CD4-positive, alpha-beta T cell treated with Interleukin-2 at 100 ng/mL for 4 hours (primary cell): ENCODE measurements around the gene SND1.

Source experiments
- DNase-seq: peaks from one replicate; pipeline ENCODE4 v3.0.0-alpha.2; 2020; ENCODE audit warnings: low spot score

The SND1 gene

DNA sequence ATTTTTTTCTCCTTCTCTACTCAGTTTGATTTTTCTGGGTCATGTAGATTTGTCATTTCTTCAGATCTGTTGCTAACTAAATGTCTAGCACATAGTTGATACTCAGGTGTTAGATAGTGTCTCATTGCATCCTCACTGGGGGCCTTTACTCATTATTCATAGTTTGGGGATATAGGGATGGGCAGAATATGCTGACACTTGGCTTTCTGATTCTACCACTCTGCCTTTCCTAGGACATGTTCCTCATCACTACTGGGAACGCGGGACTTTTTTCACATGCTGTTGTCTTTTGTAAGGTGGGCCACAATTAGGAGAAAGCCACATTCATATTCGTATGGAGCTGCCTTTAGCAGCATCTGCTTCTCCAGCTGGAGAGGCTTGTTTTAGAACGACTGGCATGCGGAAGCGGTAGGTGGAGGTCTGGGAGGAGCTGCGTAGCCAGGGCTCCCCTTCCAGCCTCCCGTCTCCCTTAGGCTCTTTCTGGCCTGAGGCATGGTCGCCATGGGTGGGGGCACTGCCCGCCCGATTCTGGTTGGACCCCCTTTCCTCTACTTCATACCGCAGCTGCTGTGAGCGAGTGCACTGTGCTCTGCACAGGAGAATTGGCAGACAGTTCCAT, 78.8 kb downstream of the SND1 start:
- no peak for DNase-seq

DNA sequence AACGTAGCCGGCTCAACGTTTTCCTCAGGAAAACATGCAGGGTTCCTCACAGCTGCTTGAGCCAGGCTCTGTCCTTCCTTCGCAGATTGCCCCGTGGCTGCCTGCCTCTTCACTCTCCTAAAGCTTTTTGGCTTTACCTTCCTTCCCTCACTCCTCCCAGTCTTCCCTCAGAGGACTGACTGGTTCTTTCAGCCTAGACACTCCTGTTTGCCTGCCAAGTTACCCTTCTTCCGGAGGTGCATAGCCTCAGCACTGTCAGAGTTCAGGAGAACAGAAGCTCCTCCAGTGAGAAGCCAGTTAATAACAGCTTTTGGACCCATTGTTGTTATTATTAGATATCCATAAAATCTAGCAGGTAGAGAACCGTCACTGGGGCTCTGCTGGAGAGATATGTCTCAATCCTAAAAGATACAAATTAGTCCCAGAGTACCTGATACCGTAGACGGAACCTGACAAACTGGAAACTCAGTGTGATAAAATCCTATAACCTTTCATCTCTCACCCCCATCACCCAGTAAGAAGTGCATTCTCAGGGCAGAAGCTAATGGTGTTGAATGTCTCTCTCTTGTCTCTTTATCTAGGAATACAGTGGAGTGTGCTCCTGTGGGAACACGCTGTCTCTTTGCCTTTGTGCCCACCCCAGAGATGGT, 79.6 kb downstream of the SND1 start:
- DNase-seq = no peak

- DNase-seq = no peak
Observed at GRCh38 chr7:127732306-127732705, 80.3 kb downstream of the SND1 start.

DNA sequence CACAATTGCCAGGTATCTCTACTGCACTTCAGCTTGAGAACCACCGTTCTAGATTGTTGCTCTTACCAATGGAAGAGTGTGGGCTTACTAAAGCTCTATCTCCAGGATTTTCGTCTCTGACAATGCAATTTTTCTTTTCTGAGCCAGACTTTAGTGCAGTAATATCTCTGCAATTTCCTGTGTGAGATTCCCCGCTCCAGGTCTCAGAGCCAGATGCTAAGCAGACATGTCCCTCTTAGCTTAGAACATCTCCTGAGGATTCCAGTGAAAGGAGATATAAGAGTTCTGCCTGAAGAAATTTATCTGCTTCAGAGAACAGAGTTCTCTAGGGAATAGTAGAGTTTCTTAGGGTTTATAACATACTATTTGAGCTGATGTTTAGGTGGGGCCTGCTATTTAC, 82.0 kb downstream of the SND1 start:
- no peak for DNase-seq

DNA sequence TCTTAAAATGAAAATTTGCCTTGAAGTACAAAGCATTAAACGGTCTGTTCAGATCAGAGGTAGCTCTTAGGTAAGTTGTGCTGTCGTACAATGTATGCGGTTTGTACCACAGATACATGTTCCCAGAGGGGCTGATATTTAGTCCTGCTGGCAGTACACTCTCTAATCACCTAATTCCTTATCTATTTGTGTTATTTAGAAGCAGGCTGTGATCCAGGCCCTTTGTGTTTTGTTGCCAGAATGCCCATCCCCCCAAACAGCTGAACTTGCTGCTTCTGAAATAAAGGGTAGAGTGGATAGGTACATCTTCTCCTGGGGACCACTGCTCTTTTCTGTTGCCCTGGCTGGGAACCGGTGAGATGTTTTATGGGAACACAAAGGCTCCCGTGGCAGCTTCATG, 84.5 kb downstream of the SND1 start:
- DNase-seq = no peak

GRCh38 chr7:127738859-127739258, 86.9 kb downstream of the SND1 start:
- DNase-seq = no peak

DNA sequence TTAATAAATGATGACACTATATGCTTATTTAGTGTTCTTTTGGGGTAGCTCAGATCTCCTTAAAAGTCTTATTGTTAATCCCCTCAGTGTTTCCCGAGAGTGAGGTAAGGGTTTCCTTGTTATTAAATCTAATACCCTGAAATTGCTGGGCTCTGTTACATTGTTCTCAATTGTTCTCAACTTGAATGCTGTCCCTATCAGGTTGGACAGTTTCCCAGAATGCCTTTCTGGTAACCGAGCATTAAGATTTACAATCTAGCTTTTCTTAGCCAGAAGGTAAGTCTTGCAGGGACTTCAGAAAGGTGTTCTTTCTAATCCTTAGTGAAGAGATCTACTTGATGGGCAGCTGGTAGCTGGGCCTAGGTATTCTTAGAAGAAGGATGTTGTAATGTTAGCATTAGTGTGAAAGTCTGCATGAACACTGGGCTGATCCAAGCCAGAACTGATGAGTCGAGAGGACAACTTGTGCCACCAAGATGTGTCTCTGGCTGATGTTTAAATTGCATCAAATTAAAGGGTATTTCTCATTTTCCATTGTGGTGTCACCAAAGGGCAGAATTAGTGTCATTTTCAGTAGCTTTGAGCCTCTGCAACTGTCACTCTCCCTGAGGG, 89.9 kb downstream of the SND1 start:
- DNase-seq = no peak

DNA sequence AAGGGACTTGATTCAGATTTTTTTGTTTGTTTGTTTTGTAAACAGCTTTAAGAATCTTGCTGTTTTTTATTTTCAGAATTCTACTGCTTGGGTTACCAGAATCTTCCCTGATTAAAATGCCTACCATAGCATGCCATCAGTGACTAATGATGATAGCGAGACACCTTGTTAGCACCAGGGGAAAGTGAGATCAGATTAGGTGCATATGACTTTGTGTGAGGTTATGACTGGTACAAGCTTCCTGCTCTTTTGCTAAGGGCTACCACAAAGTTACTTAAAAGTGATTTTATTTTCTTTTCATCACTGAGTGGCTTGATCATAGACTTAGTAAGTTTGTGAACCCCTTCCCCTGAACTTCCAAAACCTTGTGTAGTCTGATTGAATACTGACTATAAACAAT, 93.5 kb downstream of the SND1 start:
- peak; percentile 22 for DNase-seq

DNA sequence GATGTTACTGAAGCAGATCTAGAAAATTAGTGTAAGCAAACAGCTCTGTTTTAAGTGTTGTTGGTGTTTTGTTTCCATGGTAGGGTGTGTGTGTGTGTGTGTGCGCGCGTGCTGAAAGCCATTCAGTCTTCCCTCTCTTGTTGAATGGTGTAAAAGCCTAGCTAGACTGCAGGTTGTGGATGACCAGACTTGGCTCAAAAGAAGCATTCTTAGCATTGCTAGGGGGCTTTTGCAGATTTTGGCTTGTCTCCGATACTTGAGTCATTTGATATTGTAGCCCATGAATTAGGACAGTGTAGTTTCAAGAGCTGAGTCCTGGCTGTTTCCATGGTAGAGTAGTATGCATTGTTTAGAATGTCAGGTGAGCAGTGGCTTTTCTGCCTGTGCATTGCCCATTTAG, 99.1 kb downstream of the SND1 start:
- DNase-seq = no peak

GRCh38 chr7:127751490-127752448, 99.8 kb downstream of the SND1 start:
- DNase-seq = no peak

GRCh38 chr7:127752829-127753228, 100.8 kb downstream of the SND1 start:
- no peak for DNase-seq

- DNase-seq = no peak
Observed at GRCh38 chr7:127754457-127754856, 102.5 kb downstream of the SND1 start.

DNA sequence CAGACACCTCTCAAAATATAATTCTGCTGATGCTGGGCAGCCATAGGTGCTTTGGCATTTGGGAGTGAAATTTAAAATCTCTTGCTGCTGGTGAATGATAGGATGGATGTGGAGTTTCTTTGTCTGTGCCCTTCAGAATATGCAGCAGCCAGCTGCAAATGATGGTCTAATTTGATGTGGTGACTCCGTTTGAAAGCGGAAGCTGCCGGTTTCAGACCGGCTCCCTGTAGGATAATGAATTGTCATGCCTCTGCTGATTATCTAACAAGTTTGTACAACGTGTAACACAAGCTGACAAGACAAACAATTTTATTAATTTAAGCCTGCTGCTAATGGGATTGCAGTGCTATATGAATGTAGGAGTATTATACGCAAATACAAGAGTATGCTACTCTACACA, 103.5 kb downstream of the SND1 start:
- DNase-seq = no peak

- no peak for DNase-seq
Observed at GRCh38 chr7:127755965-127756364, 104.0 kb downstream of the SND1 start.

DNA sequence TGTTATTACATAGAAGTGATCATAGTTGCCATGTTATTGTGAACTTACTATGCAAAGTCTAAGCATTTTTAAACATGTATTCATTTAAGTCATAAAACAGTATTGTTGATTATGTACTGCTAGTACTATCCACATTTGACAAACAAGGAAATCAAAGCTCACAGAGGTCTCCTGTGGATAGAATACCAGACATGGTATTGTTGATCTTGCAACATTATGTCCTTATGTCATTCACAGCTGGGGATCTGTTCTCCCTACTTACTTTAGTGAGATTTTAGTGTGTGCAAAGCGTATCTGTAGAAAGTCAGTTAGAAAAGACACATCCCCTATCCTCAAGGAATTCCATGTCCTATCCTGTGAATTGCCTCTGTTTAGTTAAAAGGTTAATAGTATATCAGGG, 106.1 kb downstream of the SND1 start:
- no peak for DNase-seq

- no peak for DNase-seq
Observed at GRCh38 chr7:127758845-127759244, 106.9 kb downstream of the SND1 start.

GRCh38 chr7:127759945-127760421, 108.0 kb downstream of the SND1 start:
- DNase-seq = no peak

DNA sequence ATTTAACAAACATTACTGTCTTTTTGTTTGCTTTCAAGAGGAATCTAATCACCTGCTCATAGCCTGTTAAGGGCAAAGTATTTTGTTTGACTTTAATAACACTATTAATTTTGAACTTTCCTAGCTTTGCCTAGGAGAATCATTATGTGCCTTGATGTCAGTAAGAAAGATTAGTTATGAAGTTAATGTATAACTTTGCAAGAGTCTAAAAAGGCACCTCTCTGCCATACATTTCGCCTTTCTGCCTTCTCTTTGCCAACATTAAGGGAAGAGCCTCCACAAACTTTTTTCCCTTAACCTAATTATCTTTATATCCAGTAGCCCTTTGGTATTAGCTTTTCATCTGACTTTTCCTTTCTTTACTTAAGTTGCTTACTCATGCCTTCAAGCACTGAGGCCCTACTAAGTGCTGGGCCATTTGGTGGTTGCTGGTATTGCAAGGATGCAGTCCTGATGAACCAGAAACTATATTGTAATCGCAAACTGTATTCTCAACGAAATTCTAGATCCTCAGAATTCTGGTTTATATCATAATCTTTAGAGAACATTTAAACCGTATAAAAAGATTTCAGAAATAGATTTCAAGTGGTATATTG, 108.5 kb downstream of the SND1 start:
- no peak for DNase-seq

- DNase-seq = peak; percentile 33
Observed at GRCh38 chr7:127761196-127761595, 109.2 kb downstream of the SND1 start.

DNA sequence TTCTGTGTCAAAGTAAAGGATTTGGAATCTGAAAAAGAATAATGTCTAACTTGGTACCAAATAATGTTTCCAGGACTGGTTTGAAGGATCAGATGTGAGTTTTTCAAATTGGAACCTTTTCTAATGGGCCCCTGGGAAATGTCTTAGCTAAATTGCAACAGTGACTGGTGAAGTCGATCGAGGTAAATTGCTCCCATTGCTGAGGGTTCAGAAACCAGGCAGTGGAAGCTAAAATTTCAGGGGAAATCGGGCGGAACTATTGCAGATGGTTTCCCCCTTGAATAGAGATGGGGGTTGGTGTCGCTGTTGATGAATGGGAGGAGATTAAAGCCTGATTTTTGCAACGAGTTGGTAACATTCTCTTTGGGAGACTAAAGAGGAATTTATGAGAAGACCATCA, 112.7 kb downstream of the SND1 start:
- no peak for DNase-seq

DNA sequence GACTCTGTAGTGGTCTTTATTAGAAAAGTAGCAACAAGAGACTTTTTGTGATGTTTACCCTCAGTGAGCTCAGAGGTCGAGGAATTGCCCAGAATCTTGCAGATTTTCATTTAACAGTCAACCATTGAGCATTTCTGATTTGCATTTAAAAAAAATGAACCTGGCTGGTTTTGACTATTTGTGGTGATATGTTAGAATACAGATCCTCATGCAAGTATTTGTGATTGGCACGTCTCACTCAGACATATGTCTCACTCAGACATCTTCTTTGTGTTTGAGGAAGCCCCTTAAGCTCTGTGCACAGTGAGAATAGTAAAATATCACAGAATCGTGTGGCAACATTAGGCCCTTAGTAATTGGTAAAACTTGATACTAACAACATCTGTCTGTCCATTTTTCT, 113.2 kb downstream of the SND1 start:
- DNase-seq = no peak

DNA sequence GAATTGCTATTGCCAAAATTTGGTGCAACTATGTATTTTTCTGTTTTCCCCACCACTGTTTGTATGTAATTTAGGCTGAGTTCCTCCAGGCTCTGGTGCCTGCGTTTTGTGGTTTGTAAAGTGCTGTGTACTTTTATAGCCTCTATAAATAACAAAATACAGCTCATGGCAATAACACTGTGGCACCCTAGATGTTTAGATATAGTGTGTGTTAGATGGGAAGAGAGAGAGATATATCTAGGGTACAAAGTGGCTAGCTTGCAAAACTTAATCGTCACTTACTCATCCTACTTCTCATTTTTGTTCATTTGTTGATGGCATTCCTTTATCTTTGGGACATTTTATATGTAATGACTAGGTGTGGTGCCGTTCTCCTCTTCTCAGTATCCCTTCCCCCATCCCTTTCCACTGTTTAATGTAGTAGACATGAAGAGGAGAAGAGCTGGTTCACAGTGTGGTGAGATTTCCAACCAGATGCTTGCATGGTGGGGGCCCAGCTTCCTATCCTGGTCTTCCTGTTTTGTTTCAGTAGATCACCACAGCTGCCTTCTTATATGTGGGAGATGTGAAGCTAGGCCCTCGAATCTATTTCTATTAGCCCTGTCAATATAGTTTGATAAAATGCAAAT, 115.0 kb downstream of the SND1 start:
- DNase-seq = no peak
